HFFc6 (cell line): Measurements from ENCODE around the gene SLC35A3. TPM values are rescaled to one million over a fixed set of nuclear protein-coding genes. Genes with fewer than 3 reads are reported as not detected.

ENCODE experiments used
- DNase-seq: peaks from one replicate; pipeline ENCODE4 v3.0.0-alpha.2; 2018
- H3K27ac Mint-ChIP-seq: 2 replicates; pipeline ENCODE4 v1.8.0; 2020; ENCODE audit warnings: mild to moderate bottlenecking, mixed read lengths
- H3K27me3 Mint-ChIP-seq: 2 replicates; pipeline ENCODE4 v1.8.0; 2021; ENCODE audit warnings: mild to moderate bottlenecking, moderate library complexity, mixed read lengths; ENCODE audit not compliant: insufficient read depth
- H3K36me3 Mint-ChIP-seq: 2 replicates; pipeline ENCODE4 v1.8.0; 2021; ENCODE audit warnings: low read depth, mixed read lengths
- H3K4me1 Mint-ChIP-seq: 2 replicates; pipeline ENCODE4 v1.8.0; 2020; ENCODE audit warnings: low read depth, mixed read lengths
- H3K4me3 Mint-ChIP-seq: 2 replicates; pipeline ENCODE4 v1.8.0; 2020; ENCODE audit warnings: mild to moderate bottlenecking, moderate library complexity, mixed read lengths
- H3K9me3 Mint-ChIP-seq: 2 replicates; pipeline ENCODE4 v1.8.0; 2020; ENCODE audit warnings: mild to moderate bottlenecking, mixed read lengths
- long read RNA-seq: library from polyadenylated mRNA; unstranded; transcript quantifications from one replicate; pipeline ENCODE4 v2.0.0, GENCODE V29; 2019
- total RNA-seq, 6 experiments: library from RNA; stranded (reverse); fragmentation: NEBNext Ultra II Directional; extraction: Animal tissue kit (Norgen Biotek cat#: 25700); gene quantifications; 2 replicates in 1 of 6; 3 replicates in 5 of 6; pipeline ENCODE4 v1.2.3, GENCODE V29; 2021
- TF ChIP-seq, protein P1 (sequence below): fragments of 200-600 bp; sonication (generic); IDR thresholded peaks from 2 replicates; pipeline ENCODE4 v1.5.0; 2021; ENCODE audit warnings: antibody characterized with exemption, mild to moderate bottlenecking

The SLC35A3 gene
- total RNA-seq = 10 to 100 TPM; 16.4 to 30.8 (median 25.2) TPM
- long read RNA-seq, full-length matches to known transcripts = 27 of 32 reads
- long read RNA-seq, partial matches to known transcripts = 4 of 32 reads
- long read RNA-seq, other reads (novel, unspliced or antisense) = 1 of 32 reads

DNA sequence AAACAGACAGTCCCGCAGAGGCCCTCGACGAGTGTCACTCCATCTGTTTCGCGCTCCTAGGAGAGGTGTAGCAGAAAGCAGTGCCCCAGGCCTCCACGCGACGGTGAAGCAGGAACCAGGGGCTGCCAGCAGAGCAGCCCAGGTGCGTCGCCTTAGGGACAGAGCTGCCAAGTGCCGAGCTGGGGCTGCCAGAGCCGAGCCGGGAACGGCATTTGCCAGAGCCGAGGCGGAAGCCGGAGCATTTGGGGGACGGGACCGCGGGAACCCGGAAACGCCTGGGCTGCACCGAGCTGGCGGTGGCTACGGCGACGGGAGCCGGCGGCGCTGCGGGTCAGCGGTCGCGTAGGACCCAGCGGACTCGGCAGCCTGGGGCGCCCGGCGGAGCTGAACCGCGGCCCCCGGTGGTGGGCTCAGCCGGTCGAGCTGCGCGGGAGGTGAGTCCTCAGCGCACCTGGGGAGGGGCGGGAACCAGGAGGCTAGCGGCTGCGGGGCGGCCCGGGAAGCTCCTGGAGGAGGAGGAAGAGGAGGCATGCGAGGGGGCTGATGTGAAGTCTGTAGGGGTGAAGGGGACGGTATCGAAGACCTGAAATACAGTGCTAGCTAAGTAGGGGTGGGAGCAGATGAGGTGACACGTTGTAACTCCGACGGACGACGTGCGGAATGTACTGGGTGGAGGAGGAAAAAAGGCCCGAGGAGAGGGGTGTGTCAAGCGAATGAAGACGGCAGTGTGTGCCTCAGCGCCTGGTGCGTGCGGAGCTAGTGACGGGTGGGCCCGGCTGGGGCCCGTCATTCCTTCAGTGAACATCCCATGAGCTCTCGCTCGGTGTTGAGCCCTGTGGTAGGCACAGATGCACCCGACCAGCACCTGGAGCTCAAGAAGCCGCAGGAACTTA lies at the start of gene SLC35A3:
SLC35A3 (plus strand) TSS at position 268 of the 893 bp plus-strand sequence. CDS start 23,559 bp downstream, outside the sequence.
- H3K27me3 Mint-ChIP-seq = no peaks in the 10 kb centered on the region
- H3K9me3 Mint-ChIP-seq = no peaks in the 10 kb centered on the region
- peak within 1 kb of the TSS; percentile 92 for H3K27ac Mint-ChIP-seq
- H3K36me3 Mint-ChIP-seq = no peaks in the 10 kb centered on the region
- H3K4me1 Mint-ChIP-seq = peaks cover 37% of the 10 kb centered on the region
- peak; percentile 62 for DNase-seq
- peak within 1 kb of the TSS; percentile 98 for H3K4me3 Mint-ChIP-seq
- TF ChIP-seq, protein P1, sequence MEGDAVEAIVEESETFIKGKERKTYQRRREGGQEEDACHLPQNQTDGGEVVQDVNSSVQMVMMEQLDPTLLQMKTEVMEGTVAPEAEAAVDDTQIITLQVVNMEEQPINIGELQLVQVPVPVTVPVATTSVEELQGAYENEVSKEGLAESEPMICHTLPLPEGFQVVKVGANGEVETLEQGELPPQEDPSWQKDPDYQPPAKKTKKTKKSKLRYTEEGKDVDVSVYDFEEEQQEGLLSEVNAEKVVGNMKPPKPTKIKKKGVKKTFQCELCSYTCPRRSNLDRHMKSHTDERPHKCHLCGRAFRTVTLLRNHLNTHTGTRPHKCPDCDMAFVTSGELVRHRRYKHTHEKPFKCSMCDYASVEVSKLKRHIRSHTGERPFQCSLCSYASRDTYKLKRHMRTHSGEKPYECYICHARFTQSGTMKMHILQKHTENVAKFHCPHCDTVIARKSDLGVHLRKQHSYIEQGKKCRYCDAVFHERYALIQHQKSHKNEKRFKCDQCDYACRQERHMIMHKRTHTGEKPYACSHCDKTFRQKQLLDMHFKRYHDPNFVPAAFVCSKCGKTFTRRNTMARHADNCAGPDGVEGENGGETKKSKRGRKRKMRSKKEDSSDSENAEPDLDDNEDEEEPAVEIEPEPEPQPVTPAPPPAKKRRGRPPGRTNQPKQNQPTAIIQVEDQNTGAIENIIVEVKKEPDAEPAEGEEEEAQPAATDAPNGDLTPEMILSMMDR = no peak

DNA sequence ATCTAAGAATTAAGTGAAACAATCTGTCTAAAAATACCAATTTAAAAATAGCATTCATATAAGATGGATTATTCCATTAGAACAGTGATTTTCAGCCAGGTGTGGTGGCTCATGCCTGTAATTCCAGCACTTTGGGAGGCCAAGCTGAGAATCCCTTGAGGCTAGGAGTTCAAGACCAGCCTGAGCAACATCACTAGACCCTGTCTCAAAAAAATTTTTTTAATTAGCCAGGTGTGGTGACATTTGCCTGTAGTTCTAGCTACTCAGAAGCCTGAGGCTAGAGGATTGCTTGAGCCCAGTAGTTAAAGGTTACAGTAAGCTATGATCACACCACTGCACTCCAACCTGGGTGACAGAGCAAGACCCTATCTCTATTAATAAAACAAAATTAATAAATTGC lies 35.0 kb upstream of the SLC35A3 start:
- Mint-ChIP-seq H3K4me3 (no peak overlapping the region), H3K4me1 (no peaks in the 10 kb centered on the region), H3K27me3 (peaks cover 1% of the 10 kb centered on the region), H3K36me3 (no peaks in the 10 kb centered on the region), H3K27ac (no peak overlapping the region), H3K9me3 (no peaks in the 10 kb centered on the region)
- TF ChIP-seq, protein P1 = no peak
- no peak for DNase-seq

DNA sequence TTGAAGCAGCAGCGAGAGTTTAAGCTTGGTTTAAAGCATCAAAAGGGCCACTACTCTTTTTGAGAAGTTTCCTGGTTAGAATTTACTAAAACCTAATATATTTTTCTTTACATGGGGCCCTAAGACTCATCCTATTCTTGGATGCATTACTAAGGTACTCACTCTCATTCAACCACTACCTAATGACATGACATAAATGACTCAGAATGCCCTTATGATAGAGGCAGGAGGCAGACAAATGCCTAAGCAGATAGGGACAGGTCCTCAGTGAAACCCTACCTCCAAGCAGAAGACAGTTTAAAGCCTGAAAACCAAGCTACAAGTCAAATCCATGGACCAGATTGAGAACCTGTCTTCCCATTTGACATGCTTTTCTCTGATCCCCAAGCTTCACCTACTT lies 34.3 kb upstream of the SLC35A3 start:
- Mint-ChIP-seq H3K36me3 (no peaks in the 10 kb centered on the region), H3K27me3 (no peaks in the 10 kb centered on the region; the same call in none of the 2 replicates), H3K4me1 (no peaks in the 10 kb centered on the region), H3K4me3 (no peak overlapping the region), H3K9me3 (no peaks in the 10 kb centered on the region), H3K27ac (no peak overlapping the region)
- DNase-seq = no peak
- TF ChIP-seq, protein P1 = no peak

DNA sequence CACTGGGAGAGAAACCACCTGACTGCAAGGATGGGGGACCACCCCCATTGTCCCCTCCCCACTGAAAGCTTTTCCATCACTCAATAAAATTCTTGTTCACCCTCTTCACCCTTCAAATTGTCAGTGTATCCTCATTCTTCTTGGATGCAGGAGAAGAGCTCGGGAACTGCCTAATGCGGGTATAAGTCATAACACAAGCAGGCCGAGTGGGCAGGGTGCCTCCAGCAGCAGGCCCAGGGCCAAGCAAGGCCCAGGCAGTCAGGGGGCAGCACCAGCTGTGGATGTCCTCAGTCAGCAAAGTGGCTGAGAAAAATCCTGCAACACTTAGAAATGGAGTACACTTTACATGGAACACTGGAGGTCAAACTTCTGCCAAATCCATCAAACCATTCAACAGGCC lies 33.7 kb upstream of the SLC35A3 start:
- H3K27me3 Mint-ChIP-seq = no peaks in the 10 kb centered on the region; the same call in none of the 2 replicates
- H3K4me1 Mint-ChIP-seq = no peaks in the 10 kb centered on the region
- no peak for DNase-seq
- no peaks in the 10 kb centered on the region for H3K36me3 Mint-ChIP-seq
- TF ChIP-seq, protein P1 = no peak
- H3K27ac Mint-ChIP-seq = no peak overlapping the region
- H3K9me3 Mint-ChIP-seq = no peaks in the 10 kb centered on the region
- no peak overlapping the region for H3K4me3 Mint-ChIP-seq

DNA sequence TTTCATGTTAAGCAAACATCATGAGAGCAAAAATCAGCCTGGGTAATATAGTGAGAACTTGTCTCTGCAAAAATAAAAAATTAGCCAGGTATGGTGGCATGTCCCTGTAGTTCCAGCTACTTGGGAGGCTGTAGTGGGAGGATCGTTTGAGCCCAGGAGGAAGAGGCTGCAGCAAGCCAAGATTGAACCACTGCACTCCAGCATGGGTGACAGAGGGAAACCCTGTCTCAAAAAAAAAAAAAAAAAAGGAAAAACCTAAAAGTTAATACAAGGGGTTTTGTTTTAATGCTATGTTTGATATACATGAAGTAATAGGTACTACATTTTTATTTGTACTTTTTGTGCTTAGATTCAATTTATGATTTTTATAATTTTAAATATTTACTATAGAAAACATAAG lies 27.1 kb upstream of the SLC35A3 start:
- Mint-ChIP-seq H3K4me1 (peaks cover 16% of the 10 kb centered on the region), H3K9me3 (no peaks in the 10 kb centered on the region), H3K27me3 (no peaks in the 10 kb centered on the region; the same call in 1 of the 2 replicates), H3K27ac (peak overlapping the region; percentile 63), H3K36me3 (no peaks in the 10 kb centered on the region), H3K4me3 (no peak overlapping the region)
- TF ChIP-seq, protein P1 = no peak
- no peak for DNase-seq
